ENCODE results near the gene LMF1.

LMF1 gene

DNA sequence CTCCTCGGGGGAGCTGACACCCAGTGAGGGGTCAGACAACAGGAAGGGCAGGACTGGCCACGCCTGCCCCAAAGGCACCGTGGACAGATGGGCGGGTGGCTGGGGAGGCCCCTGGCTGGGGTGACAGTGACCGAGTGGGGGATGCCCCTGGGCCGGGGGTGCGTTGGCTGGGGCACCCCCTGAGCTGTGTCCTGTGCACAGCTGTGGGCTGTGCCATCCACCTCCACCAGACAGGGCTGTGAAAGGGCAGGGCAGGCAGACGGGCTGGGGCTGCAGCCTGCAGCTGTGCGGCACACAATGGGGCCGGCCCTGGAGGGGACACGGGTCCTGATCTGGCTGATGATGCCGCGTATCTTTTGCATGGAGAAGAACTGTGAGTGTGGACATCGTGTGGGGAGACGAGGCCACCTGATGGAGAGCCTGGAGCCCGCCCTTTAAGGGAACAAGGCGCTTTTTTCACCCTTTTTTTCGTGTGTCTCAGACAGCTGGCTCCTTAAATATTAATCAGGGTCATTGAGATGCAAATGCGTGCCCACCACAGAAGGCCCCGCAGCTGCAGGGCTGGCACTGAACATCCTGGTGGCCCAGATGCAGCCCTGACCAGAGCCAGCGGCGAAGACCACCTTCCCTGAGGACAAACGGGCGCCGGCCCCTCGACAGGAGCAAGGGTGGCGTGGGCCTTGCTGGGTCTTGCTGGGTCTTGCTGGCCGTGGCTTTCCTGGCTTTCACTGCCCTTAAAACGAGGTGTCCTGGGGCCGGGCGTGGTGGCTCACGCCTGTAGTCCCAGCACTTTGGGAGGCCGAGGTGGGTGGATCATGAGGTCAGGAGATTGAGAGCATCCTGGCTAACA lies 127.8 kb downstream of the LMF1 start:
- TF ChIP-seq, protein P1, sequence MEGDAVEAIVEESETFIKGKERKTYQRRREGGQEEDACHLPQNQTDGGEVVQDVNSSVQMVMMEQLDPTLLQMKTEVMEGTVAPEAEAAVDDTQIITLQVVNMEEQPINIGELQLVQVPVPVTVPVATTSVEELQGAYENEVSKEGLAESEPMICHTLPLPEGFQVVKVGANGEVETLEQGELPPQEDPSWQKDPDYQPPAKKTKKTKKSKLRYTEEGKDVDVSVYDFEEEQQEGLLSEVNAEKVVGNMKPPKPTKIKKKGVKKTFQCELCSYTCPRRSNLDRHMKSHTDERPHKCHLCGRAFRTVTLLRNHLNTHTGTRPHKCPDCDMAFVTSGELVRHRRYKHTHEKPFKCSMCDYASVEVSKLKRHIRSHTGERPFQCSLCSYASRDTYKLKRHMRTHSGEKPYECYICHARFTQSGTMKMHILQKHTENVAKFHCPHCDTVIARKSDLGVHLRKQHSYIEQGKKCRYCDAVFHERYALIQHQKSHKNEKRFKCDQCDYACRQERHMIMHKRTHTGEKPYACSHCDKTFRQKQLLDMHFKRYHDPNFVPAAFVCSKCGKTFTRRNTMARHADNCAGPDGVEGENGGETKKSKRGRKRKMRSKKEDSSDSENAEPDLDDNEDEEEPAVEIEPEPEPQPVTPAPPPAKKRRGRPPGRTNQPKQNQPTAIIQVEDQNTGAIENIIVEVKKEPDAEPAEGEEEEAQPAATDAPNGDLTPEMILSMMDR (IDR thresholded peaks at IDR 0.05) = no peak

DNA sequence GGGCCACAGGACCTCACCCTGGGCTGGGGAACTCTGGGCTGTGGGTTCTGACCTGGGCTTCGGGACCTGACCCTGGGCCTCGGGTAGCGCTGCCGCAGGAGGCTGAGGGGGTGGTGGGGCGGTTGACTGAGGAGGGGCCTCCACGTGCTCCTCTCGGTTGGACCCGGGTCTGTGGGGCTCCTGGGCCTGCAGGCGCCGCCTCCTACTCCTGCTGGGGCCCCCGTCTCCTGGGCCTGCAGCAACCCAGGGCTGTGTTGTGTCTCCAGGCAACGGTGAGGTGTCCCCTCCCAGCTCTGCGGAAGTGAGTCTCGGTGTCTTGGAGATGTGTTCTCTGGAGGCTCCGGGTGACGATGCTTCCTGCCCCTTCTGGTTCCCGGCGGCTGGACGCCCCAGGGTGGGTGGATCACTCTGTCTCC lies 128.7 kb downstream of the LMF1 start:
- TF ChIP-seq, protein P1 (IDR thresholded peaks at IDR 0.05) = no peak

DNA sequence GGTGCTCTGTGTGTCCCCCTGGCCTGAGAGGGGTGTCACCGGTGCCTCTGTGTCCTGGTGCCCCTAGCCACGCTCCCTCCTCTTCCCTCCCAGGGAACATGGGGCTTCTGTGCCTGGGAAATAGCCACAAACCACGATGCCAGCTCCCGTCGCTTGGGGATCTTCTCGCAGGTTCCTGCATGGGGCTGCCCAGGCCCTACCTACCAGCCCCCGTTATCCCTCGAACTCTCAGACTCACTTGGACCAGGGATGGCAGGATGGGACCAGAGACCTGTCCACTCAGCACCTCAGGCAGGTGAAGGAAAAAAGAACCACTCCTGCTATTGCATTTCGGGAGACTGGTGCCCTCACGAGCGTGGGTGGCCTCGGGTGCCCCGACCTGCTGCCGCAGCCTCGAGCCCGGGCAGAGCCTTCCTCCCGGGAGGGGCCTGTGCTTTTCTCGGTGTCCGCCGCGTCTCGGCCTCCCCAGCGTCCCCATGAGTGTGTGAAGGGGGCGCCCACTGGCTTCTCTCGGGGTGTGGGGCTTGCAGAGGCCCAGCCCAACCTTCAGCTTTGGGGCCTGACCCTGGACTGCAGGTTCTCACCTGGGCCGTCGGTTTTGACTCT lies 129.2 kb downstream of the LMF1 start:
- TF ChIP-seq, protein P1 (IDR thresholded peaks at IDR 0.05) = no peak

DNA sequence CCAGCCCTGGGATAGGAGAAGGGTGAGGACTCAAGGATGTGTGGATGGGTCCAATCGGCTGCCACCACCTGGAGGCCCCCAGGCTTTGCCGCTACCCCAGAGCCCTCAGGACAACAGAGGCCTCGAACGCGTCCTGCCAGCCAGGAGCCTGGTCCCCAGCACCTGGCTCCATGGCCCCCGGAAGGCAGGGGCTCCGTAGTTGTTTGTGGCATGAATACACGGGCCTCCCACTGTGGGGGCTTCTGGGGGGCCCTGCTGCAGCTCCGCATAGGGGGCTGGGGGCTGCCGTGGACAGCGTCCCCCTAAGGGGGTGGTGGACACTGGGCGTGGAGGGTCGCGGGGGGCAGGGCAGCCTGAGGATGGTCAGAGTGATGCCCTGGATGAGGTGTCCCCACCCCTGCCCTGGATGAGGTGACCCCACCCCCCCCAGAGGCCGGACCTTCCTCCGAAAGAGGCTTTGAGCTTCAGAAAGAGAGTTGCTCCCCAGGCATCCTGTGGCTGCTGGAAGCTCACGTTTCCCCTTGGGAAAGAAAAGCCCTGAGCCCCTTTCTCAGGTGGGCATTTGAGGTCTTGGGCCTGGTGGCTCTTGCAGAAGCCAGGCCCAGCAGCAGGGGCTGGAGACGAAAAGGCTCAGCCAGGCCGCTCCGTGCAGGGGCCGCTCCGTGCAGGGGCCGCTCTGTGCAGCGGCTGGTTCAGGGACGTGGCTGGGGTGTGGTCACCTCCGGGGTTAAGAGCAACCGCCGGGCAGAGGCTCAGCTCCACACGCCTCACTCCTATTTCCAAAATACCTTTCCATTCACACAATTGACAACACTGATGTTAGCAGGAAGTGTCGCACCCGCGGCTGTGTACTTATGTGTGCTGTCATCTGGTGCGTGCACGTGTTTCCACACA lies 130.0 kb downstream of the LMF1 start:
- TF ChIP-seq, protein P1 (IDR thresholded peaks at IDR 0.05) = no peak

DNA sequence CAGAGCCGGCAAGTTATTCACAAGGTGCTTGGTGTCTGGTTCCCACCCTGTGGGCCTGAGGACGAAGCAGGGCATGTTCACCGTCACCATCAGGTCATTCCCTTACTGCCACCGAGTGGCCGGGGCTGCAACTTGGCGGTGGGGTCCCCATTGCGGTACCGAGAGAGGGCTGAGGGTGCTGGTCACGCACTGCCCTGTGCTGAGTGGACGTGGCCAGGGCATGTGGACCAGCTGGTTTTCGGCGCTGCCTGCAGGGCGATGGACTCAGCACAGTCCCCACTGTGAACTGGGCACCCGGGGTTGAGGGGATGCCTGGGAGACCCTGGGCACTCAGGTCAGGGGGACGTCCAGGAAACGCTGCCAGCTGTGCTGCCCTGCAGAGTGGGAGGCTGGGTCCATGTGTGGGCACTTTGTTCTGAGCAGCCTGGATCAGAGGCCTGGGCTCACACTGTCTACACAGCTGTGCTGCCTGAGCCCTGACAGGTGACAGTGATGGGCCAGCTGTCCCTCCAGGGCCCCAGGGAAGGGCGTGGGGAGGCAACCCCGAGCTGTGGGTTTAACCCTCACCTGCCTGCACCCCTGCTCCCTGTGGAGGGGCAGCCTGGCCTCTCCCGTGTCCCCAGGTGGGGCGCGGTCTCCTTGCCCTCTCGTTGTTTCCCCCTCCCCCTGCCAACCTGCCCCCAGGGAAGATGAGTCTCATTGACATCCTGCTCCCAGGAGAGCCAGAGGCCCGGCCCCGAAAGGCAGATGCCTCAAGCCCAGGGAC lies 131.0 kb downstream of the LMF1 start:
- TF ChIP-seq, protein P1 (IDR thresholded peaks at IDR 0.05) = no peak

DNA sequence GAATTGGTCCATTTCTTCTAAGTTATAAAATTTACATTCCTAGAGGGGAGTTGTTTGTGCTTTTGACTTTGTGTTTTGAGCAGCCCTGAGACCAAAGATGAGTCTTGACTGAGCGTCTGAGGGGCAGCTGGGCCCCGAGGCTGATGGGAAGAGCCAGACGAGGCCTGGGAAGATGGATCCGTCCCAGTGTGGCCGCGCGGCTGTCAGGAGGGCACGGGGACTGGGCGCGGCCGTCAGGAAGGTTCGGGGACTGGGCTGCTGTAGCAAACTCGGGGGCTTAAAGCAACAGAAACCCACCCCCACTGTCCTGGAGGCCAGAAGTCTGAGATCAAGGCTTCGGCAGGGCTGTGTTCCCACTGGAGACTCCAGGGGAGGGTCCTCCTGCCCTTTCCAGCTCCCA lies 132.0 kb downstream of the LMF1 start:
- TF ChIP-seq, protein P1 (IDR thresholded peaks at IDR 0.05) = no peak

DNA sequence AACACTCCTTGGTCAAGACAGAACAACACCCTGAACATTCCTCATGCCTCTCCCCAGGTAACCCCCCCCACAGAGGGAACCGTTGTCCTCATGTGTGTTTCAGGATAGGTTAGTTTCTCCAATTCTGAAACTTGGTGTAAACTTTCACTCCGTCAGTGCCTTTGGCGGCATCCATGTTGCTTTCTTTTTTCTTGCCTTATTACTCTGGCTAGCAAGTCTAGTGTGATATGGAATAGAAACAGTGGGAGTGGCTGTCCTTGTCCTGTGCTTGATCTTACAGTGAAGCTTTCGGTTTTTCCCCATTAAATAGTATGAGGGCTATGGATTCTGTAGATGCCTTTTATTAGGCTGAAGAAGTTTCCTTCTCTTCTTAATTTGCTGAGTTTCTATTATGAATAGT lies 134.6 kb downstream of the LMF1 start:
- TF ChIP-seq, protein P1 (IDR thresholded peaks at IDR 0.05) = no peak

Measured in LNCAP (cell line).